Stimulated activated CD8-positive, alpha-beta memory T cell treated with anti-CD3 and anti-CD28 coated beads, Interleukin-12 subunit alpha, Interleukin-12 subunit beta, amount 100 ng/mL, for 1 hour (primary cell): Measurements from ENCODE around the gene ATCAY.
"Not testable (repeated sequence)": the region's sequence is repeated elsewhere in the genome, so short reads cannot be mapped to it uniquely, and the experiment has no call there.

Experiments used
- DNase-seq: peaks from one replicate; pipeline ENCODE4 v3.0.0-alpha.2; 2020; ENCODE audit warnings: low read depth

Gene ATCAY

GRCh38 chr19:3949294-3949693, 68.8 kb downstream of the ATCAY start:
- no peak for DNase-seq

- DNase-seq = no peak
Measured at GRCh38 chr19:3949997-3950859, 69.7 kb downstream of the ATCAY start.

GRCh38 chr19:3950871-3951861, 70.7 kb downstream of the ATCAY start:
- no peak for DNase-seq

GRCh38 chr19:3952755-3953276, 72.3 kb downstream of the ATCAY start:
- not testable (repeated sequence) for DNase-seq

- no peak for DNase-seq
Measured at GRCh38 chr19:3954107-3954506, 73.6 kb downstream of the ATCAY start.

- DNase-seq = not testable (repeated sequence)
Measured at GRCh38 chr19:3955276-3955675, 74.8 kb downstream of the ATCAY start.

GRCh38 chr19:3955688-3956087, 75.2 kb downstream of the ATCAY start:
- DNase-seq = no peak

- no peak for DNase-seq
Measured at GRCh38 chr19:3958836-3959765, 78.6 kb downstream of the ATCAY start.

- DNase-seq = no peak
Measured at GRCh38 chr19:3959766-3960131, 79.3 kb downstream of the ATCAY start.

GRCh38 chr19:3961007-3961406, 80.5 kb downstream of the ATCAY start:
- no peak for DNase-seq

- DNase-seq = no peak
Measured at GRCh38 chr19:3963458-3964255, 83.2 kb downstream of the ATCAY start.

GRCh38 chr19:3964256-3965194, 84.0 kb downstream of the ATCAY start:
- DNase-seq = no peak

- DNase-seq = no peak
Measured at GRCh38 chr19:3966051-3967017, 85.8 kb downstream of the ATCAY start.

- DNase-seq = not testable (repeated sequence)
Measured at GRCh38 chr19:3967983-3968382, 87.5 kb downstream of the ATCAY start.

- DNase-seq = no peak
Measured at GRCh38 chr19:3968556-3969434, 88.3 kb downstream of the ATCAY start.

GRCh38 chr19:3969435-3970312, 89.2 kb downstream of the ATCAY start:
- no peak for DNase-seq
